Panc1 (cell line): ENCODE results near the gene CLIC6. TPM values are rescaled to one million over a fixed set of nuclear protein-coding genes. Genes with fewer than 3 reads are reported as not detected.

Source experiments
- ATAC-seq: fragments of 200-7000 bp; cut with Tn5 transposase; 2 replicates; pipeline ENCODE4 v1.9.1; 2020; ENCODE audit warnings: mild to moderate bottlenecking, moderate library complexity
- BruUV-seq: library from RNA; stranded (reverse); fragments of 400-500 nt; replicated peaks from 2 replicates; lab custom pipeline; 2021; lab: Mats Ljungman, UMichigan
- CTCF ChIA-PET: fragments of 300-600 bp; sonication (Branson Sonifier 250); formaldehyde crosslinking; loops from one replicate; lab custom pipeline; 2022; ENCODE audit warnings: antibody characterized with exemption; lab: Charles Lee
- POLR2A ChIA-PET: fragments of 300-600 bp; sonication (Branson Sonifier 250); formaldehyde crosslinking; loops from one replicate; lab custom pipeline; 2022; ENCODE audit warnings: antibody characterized with exemption; lab: Charles Lee
- DNase-seq: peaks from one replicate; pipeline ENCODE4 v3.0.0-alpha.2; 2010; ENCODE audit warnings: low read depth, low spot score
- H3K27ac ChIP-seq: 2 replicates; pipeline ENCODE4 v1.5.1; 2011; ENCODE audit warnings: mild to moderate bottlenecking, low read length, inconsistent platforms
- H3K27me3 ChIP-seq: fragments of 200-500 bp; sonication (Bioruptor generic); 2 replicates; pipeline ENCODE4 v1.6.0; 2014; ENCODE audit warnings: low read length, inconsistent platforms; ENCODE audit not compliant: control insufficient read depth, insufficient read depth
- H3K36me3 ChIP-seq: fragments of 200-500 bp; sonication (Bioruptor generic); 2 replicates; pipeline ENCODE4 v1.5.1; 2014; ENCODE audit warnings: inconsistent platforms, mild to moderate bottlenecking, low read length, moderate library complexity; ENCODE audit not compliant: control insufficient read depth, insufficient read depth
- H3K4me1 ChIP-seq: 2 replicates; pipeline ENCODE4 v1.5.1; 2011; ENCODE audit warnings: inconsistent platforms, mild to moderate bottlenecking, low read length, moderate library complexity; ENCODE audit not compliant: control insufficient read depth, insufficient read depth
- H3K4me3 ChIP-seq, 2 experiments: 2 replicates each; pipeline ENCODE4 v1.5.1; 2011 to 2012; ENCODE audit warnings: low read depth in 2 of 2, low read length in 2 of 2, mild to moderate bottlenecking in 2 of 2, inconsistent platforms in 1 of 2, moderate library complexity in 1 of 2
- H3K9me3 ChIP-seq: fragments of 200-500 bp; sonication (Bioruptor generic); 2 replicates; pipeline ENCODE4 v1.5.1; 2014; ENCODE audit warnings: low read depth, mild to moderate bottlenecking, inconsistent platforms, low read length, moderate library complexity; ENCODE audit not compliant: control insufficient read depth, insufficient read depth
- CTCF ChIP-seq: fragments of 450-650 bp; IDR thresholded peaks from 2 replicates; pipeline ENCODE4 v1.5.1; 2017; ENCODE audit warnings: mild to moderate bottlenecking
- POLR2AphosphoS5 ChIP-seq: IDR thresholded peaks from 2 replicates; pipeline ENCODE4 v1.6.1; 2012; ENCODE audit warnings: mild to moderate bottlenecking, low read depth, low read length, moderate library complexity
- REST ChIP-seq, 2 experiments: IDR thresholded peaks; 2 replicates each; pipeline ENCODE4 v1.6.1; 2011 to 2012; ENCODE audit warnings: low read depth in 2 of 2, control low read depth in 1 of 2, low read length in 1 of 2, mild to moderate bottlenecking in 1 of 2, moderate library complexity in 1 of 2; ENCODE audit not compliant: insufficient read depth in 1 of 2
- SIN3A ChIP-seq: IDR thresholded peaks from 2 replicates; pipeline ENCODE4 v1.6.1; 2012; ENCODE audit warnings: low read depth, mild to moderate bottlenecking, low read length, moderate library complexity, borderline replicate concordance; ENCODE audit not compliant: insufficient read depth
- TCF7L2 ChIP-seq: IDR thresholded peaks from 2 replicates; pipeline ENCODE4 v1.6.1; 2011; ENCODE audit warnings: mild to moderate bottlenecking, low read depth, low read length, inconsistent platforms
- in situ Hi-C: cut with HindIII; loops from 2 replicates; pipeline ENCODE4 v1.10.0; 2016; ENCODE audit warnings: low sequenced_read_pairs, low pct_unique_long_range_greater_than_20kb
- intact Hi-C: fragments of 100-400 bp; cut with micrococcal nuclease; formaldehyde crosslinking; loops from one replicate; pipeline ENCODE4 v1.10.0; 2022; ENCODE audit not compliant: unreplicated experiment
- total RNA-seq: library from RNA; stranded (reverse); gene quantifications from one replicate; pipeline ENCODE4 v1.2.1, GENCODE V29; 2021; ENCODE audit not compliant: unreplicated experiment

Gene CLIC6
- total RNA-seq, 1 experiment from 2014 or later = 0.05 TPM

- Histone ChIP-seq H3K36me3 (no peaks in the 10 kb centered on the region), H3K27me3 (peaks cover 2% of the 10 kb centered on the region), H3K27ac (no peak overlapping the region), H3K4me3 (no peak overlapping the region), H3K4me1 (no peaks in the 10 kb centered on the region), H3K9me3 (no peaks in the 10 kb centered on the region)
- no peak for DNase-seq
- BruUV-seq = no TSS peak
- in situ Hi-C loops (no loop called here), intact Hi-C loops (no loop called here)
- CTCF ChIA-PET = no interaction called here
- no peak for TF ChIP-seq TCF7L2
- POLR2A ChIA-PET = no interaction called here
- no peak for ATAC-seq
Observed at GRCh38 chr21:34732388-34732821, 63.6 kb downstream of the CLIC6 start.

GRCh38 chr21:34733852-34734251 lies 65.1 kb downstream of the CLIC6 start:
- Histone ChIP-seq H3K27ac (no peak overlapping the region), H3K4me1 (no peaks in the 10 kb centered on the region), H3K4me3 (no peak overlapping the region), H3K36me3 (no peaks in the 10 kb centered on the region), H3K27me3 (peaks cover 2% of the 10 kb centered on the region), H3K9me3 (no peaks in the 10 kb centered on the region)
- no TSS peak for BruUV-seq
- ATAC-seq = no peak
- ChIA-PET CTCF (no interaction called here), POLR2A (no interaction called here)
- in situ Hi-C loops = no loop called here
- intact Hi-C loops = no loop called here
- no peak for DNase-seq
- TF ChIP-seq REST (IDR thresholded peaks at IDR 0.05; ENCODE audit: insufficient read depth in 1 of 2, low read depth in 2 of 2, low read length in 1 of 2) = no peak
- TF ChIP-seq POLR2AphosphoS5 = no peak
- no peak for TF ChIP-seq SIN3A
- TF ChIP-seq CTCF = no peak
- TF ChIP-seq TCF7L2 = no peak

- intact Hi-C loops = no loop called here
- in situ Hi-C loops = no loop called here
- no peak for DNase-seq
Observed at GRCh38 chr21:34734696-34735095, 65.9 kb downstream of the CLIC6 start.

More at GRCh38 chr21:34734696-34735095, 65.9 kb downstream of the CLIC6 start:
- no peak overlapping the region for H3K4me3 ChIP-seq
- H3K9me3 ChIP-seq = no peaks in the 10 kb centered on the region
- peaks cover 2% of the 10 kb centered on the region for H3K27me3 ChIP-seq
- BruUV-seq = no TSS peak
- ChIA-PET CTCF (no interaction called here), POLR2A (no interaction called here)
- TF ChIP-seq REST (IDR thresholded peaks at IDR 0.05; ENCODE audit: insufficient read depth in 1 of 2, low read depth in 2 of 2, low read length in 1 of 2) = no peak
- TF ChIP-seq TCF7L2 = no peak
- TF ChIP-seq POLR2AphosphoS5 = no peak
- TF ChIP-seq SIN3A = no peak
- TF ChIP-seq CTCF = no peak
- no peaks in the 10 kb centered on the region for H3K36me3 ChIP-seq
- ATAC-seq = no peak
- no peak overlapping the region for H3K27ac ChIP-seq
- no peaks in the 10 kb centered on the region for H3K4me1 ChIP-seq
